WTC11 (cell line): Measurements from ENCODE around the gene HADHB. TPM values are rescaled to one million over a fixed set of nuclear protein-coding genes. Genes with fewer than 3 reads are reported as not detected.
A peak's percentile ranks its signal among the peaks of the same experiment; 100 is the strongest.

Source experiments
- ATAC-seq: fragments of 200-7000 bp; cut with Tn5 transposase; 2 replicates; pipeline ENCODE4 v1.10.0; 2021; ENCODE audit warnings: mild to moderate bottlenecking, moderate library complexity
- CTCF ChIA-PET: fragments of 300-600 bp; sonication (Branson Sonifier 250); formaldehyde crosslinking; loops from one replicate; lab custom pipeline; 2021; ENCODE audit warnings: antibody characterized with exemption; lab: Charles Lee
- POLR2A ChIA-PET: fragments of 350-600 bp; sonication (Branson Sonifier 250); formaldehyde crosslinking; loops from one replicate; lab custom pipeline; 2021; ENCODE audit warnings: antibody characterized with exemption; lab: Charles Lee
- DNase-seq: peaks from one replicate; pipeline ENCODE4 v3.0.0; 2021; ENCODE audit warnings: low spot score
- H3K27ac Mint-ChIP-seq: 2 replicates; pipeline ENCODE4 v1.8.0; 2021; ENCODE audit warnings: mixed read lengths
- H3K27me3 Mint-ChIP-seq: 2 replicates; pipeline ENCODE4 v1.8.0; 2021; ENCODE audit warnings: low read depth, mild to moderate bottlenecking, moderate library complexity, mixed read lengths
- H3K36me3 Mint-ChIP-seq: 2 replicates; pipeline ENCODE4 v1.8.0; 2021; ENCODE audit warnings: mixed read lengths
- H3K4me1 Mint-ChIP-seq: 2 replicates; pipeline ENCODE4 v1.8.0; 2022; ENCODE audit warnings: mixed read lengths
- H3K4me3 Mint-ChIP-seq: 2 replicates; pipeline ENCODE4 v1.8.0; 2021; ENCODE audit warnings: mild to moderate bottlenecking, moderate library complexity, mixed read lengths
- H3K9me3 Mint-ChIP-seq: 2 replicates; pipeline ENCODE4 v1.8.0; 2021; ENCODE audit warnings: mixed read lengths
- ARID4B ChIP-seq: sonication (generic); formaldehyde crosslinking; IDR thresholded peaks from 2 replicates; pipeline ENCODE4 v1.8.0; 2023; ENCODE audit warnings: missing genetic modification reagents, mild to moderate bottlenecking, borderline replicate concordance
- ATF1 ChIP-seq: sonication (generic); formaldehyde crosslinking; IDR thresholded peaks from 2 replicates; pipeline ENCODE4 v1.8.1; 2023; ENCODE audit warnings: mild to moderate bottlenecking, moderate library complexity, missing genetic modification reagents
- CREB1 ChIP-seq: sonication (generic); formaldehyde crosslinking; IDR thresholded peaks from 2 replicates; pipeline ENCODE4 v1.8.0; 2023; ENCODE audit warnings: mild to moderate bottlenecking, missing genetic modification reagents
- E2F4 ChIP-seq: sonication (generic); formaldehyde crosslinking; IDR thresholded peaks from 2 replicates; pipeline ENCODE4 v1.8.1; 2022; ENCODE audit warnings: low read depth, mild to moderate bottlenecking, moderate library complexity, missing genetic modification reagents, borderline replicate concordance
- ELF4 ChIP-seq: sonication (generic); formaldehyde crosslinking; IDR thresholded peaks from 2 replicates; pipeline ENCODE4 v1.8.1; 2022; ENCODE audit warnings: low read depth, mild to moderate bottlenecking, moderate library complexity, missing genetic modification reagents
- FOXK1 ChIP-seq: sonication (generic); formaldehyde crosslinking; IDR thresholded peaks from 2 replicates; pipeline ENCODE4 v1.8.0; 2022; ENCODE audit warnings: mild to moderate bottlenecking, moderate library complexity, missing genetic modification reagents
- MLX ChIP-seq: sonication (generic); formaldehyde crosslinking; IDR thresholded peaks from 2 replicates; pipeline ENCODE4 v1.8.1; 2023; ENCODE audit warnings: mild to moderate bottlenecking, missing genetic modification reagents, moderate library complexity
- MYBL2 ChIP-seq: sonication (generic); formaldehyde crosslinking; IDR thresholded peaks from 2 replicates; pipeline ENCODE4 v1.8.1; 2023; ENCODE audit warnings: mild to moderate bottlenecking, moderate library complexity, missing genetic modification reagents
- TEAD1 ChIP-seq: sonication (generic); formaldehyde crosslinking; IDR thresholded peaks from 2 replicates; pipeline ENCODE4 v1.8.0; 2022; ENCODE audit warnings: mild to moderate bottlenecking, missing genetic modification reagents
- USF1 ChIP-seq: sonication (generic); formaldehyde crosslinking; IDR thresholded peaks from 2 replicates; pipeline ENCODE4 v1.8.0; 2022; ENCODE audit warnings: mild to moderate bottlenecking, missing genetic modification reagents
- USF2 ChIP-seq: sonication (generic); formaldehyde crosslinking; IDR thresholded peaks from 2 replicates; pipeline ENCODE4 v1.8.1; 2023; ENCODE audit warnings: mild to moderate bottlenecking, missing genetic modification reagents, moderate library complexity
- ZNF121 ChIP-seq: sonication (generic); formaldehyde crosslinking; IDR thresholded peaks from 2 replicates; pipeline ENCODE4 v1.8.0; 2023; ENCODE audit warnings: missing genetic modification reagents
- ZNF317 ChIP-seq: sonication (generic); formaldehyde crosslinking; IDR thresholded peaks from 2 replicates; pipeline ENCODE4 v1.8.1; 2023; ENCODE audit warnings: low read depth, mild to moderate bottlenecking, moderate library complexity, missing genetic modification reagents, borderline replicate concordance
- ZNF671 ChIP-seq: fragments of 250-450 bp; sonication (Bioruptor Pico); IDR thresholded peaks from 2 replicates; pipeline ENCODE4 v1.8.0; 2021; ENCODE audit warnings: mild to moderate bottlenecking
- total RNA-seq: library from RNA; stranded (reverse); gene quantifications from 3 replicates; pipeline ENCODE4 v1.2.3, GENCODE V29; 2021
- TF ChIP-seq, protein P1 (sequence below): sonication (generic); formaldehyde crosslinking; IDR thresholded peaks from 2 replicates; pipeline ENCODE4 v1.8.1; 2022; ENCODE audit warnings: low read depth, missing genetic modification reagents, borderline replicate concordance
- TF ChIP-seq, protein P2 (sequence below): sonication (generic); formaldehyde crosslinking; IDR thresholded peaks from 2 replicates; pipeline ENCODE4 v1.8.0; 2022; ENCODE audit warnings: mild to moderate bottlenecking, missing genetic modification reagents

HADHB gene
- total RNA-seq, 1 experiment from 2014 or later = 60.7 TPM

DNA sequence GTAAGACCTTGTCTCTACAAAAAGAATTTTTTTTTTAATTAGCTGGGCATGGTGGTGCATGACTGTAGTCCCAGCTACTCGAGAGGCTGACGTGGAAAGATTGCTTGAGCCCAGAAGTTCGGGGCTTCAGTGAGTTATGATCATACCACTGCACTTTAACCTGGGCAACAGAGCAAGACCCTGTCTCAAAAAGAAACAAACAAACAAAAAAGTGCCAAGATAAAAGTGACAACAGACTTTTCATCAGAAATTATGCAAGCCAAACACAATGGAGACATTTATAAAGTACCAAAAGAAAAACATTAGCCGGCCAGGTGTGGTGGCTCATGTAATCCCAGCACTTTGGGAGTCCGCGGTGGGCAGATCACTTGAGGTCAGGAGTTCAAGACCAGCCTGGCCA is 27.0 kb upstream of the HADHB start:
- ATAC-seq (no peak), DNase-seq (no peak)
- Mint-ChIP-seq H3K9me3 (no peaks in the 10 kb centered on the region), H3K27ac (no peak overlapping the region), H3K27me3 (no peaks in the 10 kb centered on the region), H3K4me1 (no peaks in the 10 kb centered on the region), H3K36me3 (peaks cover 44% of the 10 kb centered on the region), H3K4me3 (no peak overlapping the region)
- no peak for TF ChIP-seq FOXK1 (CRISPR knock-in tag)
- peak; percentile 83 for TF ChIP-seq ZNF317 (CRISPR knock-in tag)
- ChIA-PET POLR2A (no interaction called here), CTCF (no interaction called here)

DNA sequence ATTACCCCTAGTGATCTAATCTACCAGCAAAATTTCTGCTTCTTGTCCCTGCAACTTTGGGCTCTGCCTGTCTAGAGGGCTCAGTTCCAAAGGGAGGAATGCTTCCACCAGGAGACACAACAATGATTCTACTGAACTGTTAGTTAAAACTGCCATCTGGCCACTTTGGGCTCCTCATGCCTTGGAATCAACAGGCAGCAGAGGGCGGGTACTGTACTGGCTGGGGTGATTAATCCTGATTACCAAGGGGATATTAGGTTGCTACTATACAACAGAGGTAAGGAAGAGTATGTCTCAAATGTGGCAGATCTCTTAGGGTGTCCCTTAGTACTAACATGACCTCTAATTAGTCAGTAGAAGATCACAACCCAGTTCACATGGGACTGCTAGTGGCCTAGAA is 21.7 kb upstream of the HADHB start:
- H3K4me3 Mint-ChIP-seq = no peak overlapping the region
- H3K9me3 Mint-ChIP-seq = peaks cover 13% of the 10 kb centered on the region
- POLR2A ChIA-PET = no interaction called here
- TF ChIP-seq TEAD1 (CRISPR knock-in tag) (no peak), USF1 (no peak), ELF4 (no peak), ZNF671 (CRISPR knock-in tag) (no peak), ZNF121 (CRISPR knock-in tag) (no peak), USF2 (CRISPR knock-in tag) (no peak), CREB1 (CRISPR knock-in tag) (no peak), E2F4 (CRISPR knock-in tag) (no peak), ARID4B (no peak), MLX (CRISPR knock-in tag) (no peak), MYBL2 (no peak), ATF1 (no peak)
- TF ChIP-seq, protein P1, sequence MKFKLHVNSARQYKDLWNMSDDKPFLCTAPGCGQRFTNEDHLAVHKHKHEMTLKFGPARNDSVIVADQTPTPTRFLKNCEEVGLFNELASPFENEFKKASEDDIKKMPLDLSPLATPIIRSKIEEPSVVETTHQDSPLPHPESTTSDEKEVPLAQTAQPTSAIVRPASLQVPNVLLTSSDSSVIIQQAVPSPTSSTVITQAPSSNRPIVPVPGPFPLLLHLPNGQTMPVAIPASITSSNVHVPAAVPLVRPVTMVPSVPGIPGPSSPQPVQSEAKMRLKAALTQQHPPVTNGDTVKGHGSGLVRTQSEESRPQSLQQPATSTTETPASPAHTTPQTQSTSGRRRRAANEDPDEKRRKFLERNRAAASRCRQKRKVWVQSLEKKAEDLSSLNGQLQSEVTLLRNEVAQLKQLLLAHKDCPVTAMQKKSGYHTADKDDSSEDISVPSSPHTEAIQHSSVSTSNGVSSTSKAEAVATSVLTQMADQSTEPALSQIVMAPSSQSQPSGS (CRISPR knock-in tag) = no peak
- TF ChIP-seq, protein P2, sequence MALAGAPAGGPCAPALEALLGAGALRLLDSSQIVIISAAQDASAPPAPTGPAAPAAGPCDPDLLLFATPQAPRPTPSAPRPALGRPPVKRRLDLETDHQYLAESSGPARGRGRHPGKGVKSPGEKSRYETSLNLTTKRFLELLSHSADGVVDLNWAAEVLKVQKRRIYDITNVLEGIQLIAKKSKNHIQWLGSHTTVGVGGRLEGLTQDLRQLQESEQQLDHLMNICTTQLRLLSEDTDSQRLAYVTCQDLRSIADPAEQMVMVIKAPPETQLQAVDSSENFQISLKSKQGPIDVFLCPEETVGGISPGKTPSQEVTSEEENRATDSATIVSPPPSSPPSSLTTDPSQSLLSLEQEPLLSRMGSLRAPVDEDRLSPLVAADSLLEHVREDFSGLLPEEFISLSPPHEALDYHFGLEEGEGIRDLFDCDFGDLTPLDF (CRISPR knock-in tag) = no peak
- H3K27ac Mint-ChIP-seq = 0 out of 2 replicates have a peak overlapping the region, but pooled peaks have one; percentile 49
- H3K27me3 Mint-ChIP-seq = no peaks in the 10 kb centered on the region
- no peak for DNase-seq
- no peak for ATAC-seq
- H3K36me3 Mint-ChIP-seq = peaks cover 37% of the 10 kb centered on the region
- CTCF ChIA-PET = no interaction called here
- H3K4me1 Mint-ChIP-seq = no peaks in the 10 kb centered on the region
